Panc1 (cell line): ENCODE measurements around the gene MLLT10. TPM values are rescaled to one million over a fixed set of nuclear protein-coding genes. Genes with fewer than 3 reads are reported as not detected.

Source experiments
- ATAC-seq: fragments of 200-7000 bp; cut with Tn5 transposase; 2 replicates; pipeline ENCODE4 v1.9.1; 2020; ENCODE audit warnings: mild to moderate bottlenecking, moderate library complexity
- BruUV-seq: library from RNA; stranded (reverse); fragments of 400-500 nt; replicated peaks from 2 replicates; lab custom pipeline; 2021; lab: Mats Ljungman, UMichigan
- CTCF ChIA-PET: fragments of 300-600 bp; sonication (Branson Sonifier 250); formaldehyde crosslinking; loops from one replicate; lab custom pipeline; 2022; ENCODE audit warnings: antibody characterized with exemption; lab: Charles Lee
- POLR2A ChIA-PET: fragments of 300-600 bp; sonication (Branson Sonifier 250); formaldehyde crosslinking; loops from one replicate; lab custom pipeline; 2022; ENCODE audit warnings: antibody characterized with exemption; lab: Charles Lee
- DNase-seq: peaks from one replicate; pipeline ENCODE4 v3.0.0-alpha.2; 2010; ENCODE audit warnings: low read depth, low spot score
- H3K27ac ChIP-seq: 2 replicates; pipeline ENCODE4 v1.5.1; 2011; ENCODE audit warnings: mild to moderate bottlenecking, low read length, inconsistent platforms
- H3K27me3 ChIP-seq: fragments of 200-500 bp; sonication (Bioruptor generic); 2 replicates; pipeline ENCODE4 v1.6.0; 2014; ENCODE audit warnings: low read length, inconsistent platforms; ENCODE audit not compliant: control insufficient read depth, insufficient read depth
- H3K36me3 ChIP-seq: fragments of 200-500 bp; sonication (Bioruptor generic); 2 replicates; pipeline ENCODE4 v1.5.1; 2014; ENCODE audit warnings: inconsistent platforms, mild to moderate bottlenecking, low read length, moderate library complexity; ENCODE audit not compliant: control insufficient read depth, insufficient read depth
- H3K4me1 ChIP-seq: 2 replicates; pipeline ENCODE4 v1.5.1; 2011; ENCODE audit warnings: inconsistent platforms, mild to moderate bottlenecking, low read length, moderate library complexity; ENCODE audit not compliant: control insufficient read depth, insufficient read depth
- H3K4me3 ChIP-seq, 2 experiments: 2 replicates each; pipeline ENCODE4 v1.5.1; 2011 to 2012; ENCODE audit warnings: low read depth in 2 of 2, low read length in 2 of 2, mild to moderate bottlenecking in 2 of 2, inconsistent platforms in 1 of 2, moderate library complexity in 1 of 2
- H3K9me3 ChIP-seq: fragments of 200-500 bp; sonication (Bioruptor generic); 2 replicates; pipeline ENCODE4 v1.5.1; 2014; ENCODE audit warnings: low read depth, mild to moderate bottlenecking, inconsistent platforms, low read length, moderate library complexity; ENCODE audit not compliant: control insufficient read depth, insufficient read depth
- CTCF ChIP-seq: fragments of 450-650 bp; IDR thresholded peaks from 2 replicates; pipeline ENCODE4 v1.5.1; 2017; ENCODE audit warnings: mild to moderate bottlenecking
- POLR2AphosphoS5 ChIP-seq: IDR thresholded peaks from 2 replicates; pipeline ENCODE4 v1.6.1; 2012; ENCODE audit warnings: mild to moderate bottlenecking, low read depth, low read length, moderate library complexity
- SIN3A ChIP-seq: IDR thresholded peaks from 2 replicates; pipeline ENCODE4 v1.6.1; 2012; ENCODE audit warnings: low read depth, mild to moderate bottlenecking, low read length, moderate library complexity, borderline replicate concordance; ENCODE audit not compliant: insufficient read depth
- TCF7L2 ChIP-seq: IDR thresholded peaks from 2 replicates; pipeline ENCODE4 v1.6.1; 2011; ENCODE audit warnings: mild to moderate bottlenecking, low read depth, low read length, inconsistent platforms
- in situ Hi-C: cut with HindIII; loops from 2 replicates; pipeline ENCODE4 v1.10.0; 2016; ENCODE audit warnings: low sequenced_read_pairs, low pct_unique_long_range_greater_than_20kb
- intact Hi-C: fragments of 100-400 bp; cut with micrococcal nuclease; formaldehyde crosslinking; loops from one replicate; pipeline ENCODE4 v1.10.0; 2022; ENCODE audit not compliant: unreplicated experiment
- total RNA-seq: library from RNA; stranded (reverse); gene quantifications from one replicate; pipeline ENCODE4 v1.2.1, GENCODE V29; 2021; ENCODE audit not compliant: unreplicated experiment
- TF ChIP-seq, protein P1 (sequence below), 2 experiments: IDR thresholded peaks; 2 replicates each; pipeline ENCODE4 v1.6.1; 2011 to 2012; ENCODE audit warnings: low read depth in 2 of 2, control low read depth in 1 of 2, low read length in 1 of 2, mild to moderate bottlenecking in 1 of 2, moderate library complexity in 1 of 2; ENCODE audit not compliant: insufficient read depth in 1 of 2

Gene MLLT10
- total RNA-seq, 1 experiment from 2014 or later, result 33.4 TPM

GRCh38 chr10:21494191-21495001 is 39.6 kb upstream of the MLLT10 start:
- in situ Hi-C loops (no loop called here), intact Hi-C loops (loop anchor here (5.0 to 10.0 kb wide), 4 partner anchors 38 to 460 kb away; partner anchors contain the start of gene MLLT10)
- ChIA-PET POLR2A (interaction anchor here (0.6 to 1.1 kb wide), 3 partner anchors 24 to 219 kb away, joined by 3 to 6 read pairs (median 5); no protein-coding TSS in a partner anchor), CTCF (interaction anchor here (1.1 kb wide), 1 partner anchor 212 kb away, joined by 6 read pairs; no protein-coding TSS in a partner anchor)
- H3K27me3 ChIP-seq, result no peaks in the 10 kb centered on the region
- no peaks in the 10 kb centered on the region; the same call in 1 of the 2 replicates for H3K36me3 ChIP-seq
- H3K27ac ChIP-seq, result peak overlapping the region; percentile 98
- ATAC-seq (peak; percentile 59), DNase-seq (no peak)
- H3K4me1 ChIP-seq, result peaks cover 44% of the 10 kb centered on the region
- no peaks in the 10 kb centered on the region for H3K9me3 ChIP-seq
- TF ChIP-seq CTCF (no peak), POLR2AphosphoS5 (0 out of 2 replicates have a peak, but pooled peaks have one; percentile 28), SIN3A (no peak), TCF7L2 (0 out of 2 replicates have a peak, but pooled peaks have one; percentile 27)
- TF ChIP-seq, protein P1, sequence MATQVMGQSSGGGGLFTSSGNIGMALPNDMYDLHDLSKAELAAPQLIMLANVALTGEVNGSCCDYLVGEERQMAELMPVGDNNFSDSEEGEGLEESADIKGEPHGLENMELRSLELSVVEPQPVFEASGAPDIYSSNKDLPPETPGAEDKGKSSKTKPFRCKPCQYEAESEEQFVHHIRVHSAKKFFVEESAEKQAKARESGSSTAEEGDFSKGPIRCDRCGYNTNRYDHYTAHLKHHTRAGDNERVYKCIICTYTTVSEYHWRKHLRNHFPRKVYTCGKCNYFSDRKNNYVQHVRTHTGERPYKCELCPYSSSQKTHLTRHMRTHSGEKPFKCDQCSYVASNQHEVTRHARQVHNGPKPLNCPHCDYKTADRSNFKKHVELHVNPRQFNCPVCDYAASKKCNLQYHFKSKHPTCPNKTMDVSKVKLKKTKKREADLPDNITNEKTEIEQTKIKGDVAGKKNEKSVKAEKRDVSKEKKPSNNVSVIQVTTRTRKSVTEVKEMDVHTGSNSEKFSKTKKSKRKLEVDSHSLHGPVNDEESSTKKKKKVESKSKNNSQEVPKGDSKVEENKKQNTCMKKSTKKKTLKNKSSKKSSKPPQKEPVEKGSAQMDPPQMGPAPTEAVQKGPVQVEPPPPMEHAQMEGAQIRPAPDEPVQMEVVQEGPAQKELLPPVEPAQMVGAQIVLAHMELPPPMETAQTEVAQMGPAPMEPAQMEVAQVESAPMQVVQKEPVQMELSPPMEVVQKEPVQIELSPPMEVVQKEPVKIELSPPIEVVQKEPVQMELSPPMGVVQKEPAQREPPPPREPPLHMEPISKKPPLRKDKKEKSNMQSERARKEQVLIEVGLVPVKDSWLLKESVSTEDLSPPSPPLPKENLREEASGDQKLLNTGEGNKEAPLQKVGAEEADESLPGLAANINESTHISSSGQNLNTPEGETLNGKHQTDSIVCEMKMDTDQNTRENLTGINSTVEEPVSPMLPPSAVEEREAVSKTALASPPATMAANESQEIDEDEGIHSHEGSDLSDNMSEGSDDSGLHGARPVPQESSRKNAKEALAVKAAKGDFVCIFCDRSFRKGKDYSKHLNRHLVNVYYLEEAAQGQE (IDR thresholded peaks at IDR 0.05; ENCODE audit: insufficient read depth in 1 of 2, low read depth in 2 of 2, low read length in 1 of 2), result no peak
- H3K4me3 ChIP-seq, result peak overlapping the region; percentile 69 to 73
- no TSS peak for BruUV-seq

GRCh38 chr10:21495002-21495751 is 38.9 kb upstream of the MLLT10 start:
- in situ Hi-C loops, result no loop called here
- ATAC-seq, result no peak
- peak overlapping the region; percentile 98 for H3K27ac ChIP-seq
- POLR2A ChIA-PET, result interaction anchor here (0.6 to 1.1 kb wide), 3 partner anchors 23 to 122 kb away, joined by 3 to 5 read pairs (median 4); partner anchors contain the start of gene SKIDA1
- no peak for DNase-seq
- no peaks in the 10 kb centered on the region for H3K9me3 ChIP-seq
- no peaks in the 10 kb centered on the region for H3K27me3 ChIP-seq
- CTCF ChIA-PET, result interaction anchor here (0.6 to 0.9 kb wide), 2 partner anchors 186 to 236 kb away, joined by 3 to 9 read pairs; no protein-coding TSS in a partner anchor
- peaks cover 40% of the 10 kb centered on the region for H3K4me1 ChIP-seq
- TSS peak; percentile 74 for BruUV-seq
- TF ChIP-seq TCF7L2 (no peak), POLR2AphosphoS5 (no peak), SIN3A (no peak), CTCF (no peak)
- TF ChIP-seq, protein P1 (IDR thresholded peaks at IDR 0.05; ENCODE audit: insufficient read depth in 1 of 2, low read depth in 2 of 2, low read length in 1 of 2), result no peak
- H3K36me3 ChIP-seq, result no peaks in the 10 kb centered on the region
- peak overlapping the region; percentile 69 to 73 for H3K4me3 ChIP-seq
- intact Hi-C loops, result loop anchor here (5.0 to 10.0 kb wide), 3 partner anchors 37 to 460 kb away; partner anchors contain the start of gene MLLT10
